Activated naive CD8-positive, alpha-beta T cell treated with anti-CD3 and anti-CD28 coated beads, Interleukin-2, amount 50 U/mL, for 24 hours (primary cell): ENCODE results near the gene RAB4B.
"Not testable (repeated sequence)": the region's sequence is repeated elsewhere in the genome, so short reads cannot be mapped to it uniquely, and the experiment has no call there.

Source experiments
- ATAC-seq: fragments of 150-1000 bp; cut with Tn5 transposase; one replicate; pipeline ENCODE4 v1.10.0; 2021
- DNase-seq: peaks from one replicate; pipeline ENCODE4 v3.0.0; 2021
- H3K27ac Mint-ChIP-seq: one replicate; pipeline ENCODE4 v1.8.0; 2021; ENCODE audit warnings: mild to moderate bottlenecking, mixed read lengths
- H3K27me3 Mint-ChIP-seq: one replicate; pipeline ENCODE4 v1.8.0; 2021; ENCODE audit warnings: mixed read lengths
- H3K36me3 Mint-ChIP-seq: one replicate; pipeline ENCODE4 v1.8.0; 2021; ENCODE audit warnings: low read depth, mixed read lengths
- H3K4me1 Mint-ChIP-seq: one replicate; pipeline ENCODE4 v1.8.0; 2021; ENCODE audit warnings: mixed read lengths
- H3K4me3 Mint-ChIP-seq: one replicate; pipeline ENCODE4 v1.8.0; 2021; ENCODE audit warnings: mild to moderate bottlenecking, moderate library complexity, mixed read lengths
- H3K9me3 Mint-ChIP-seq: one replicate; pipeline ENCODE4 v1.8.0; 2021; ENCODE audit warnings: mixed read lengths

RAB4B gene

GRCh38 chr19:40783711-40784110 is 5.7 kb downstream of the RAB4B start:
- no peaks in the 10 kb centered on the region for H3K9me3 Mint-ChIP-seq
- peaks cover 13% of the 10 kb centered on the region for H3K36me3 Mint-ChIP-seq
- no peaks in the 10 kb centered on the region for H3K27me3 Mint-ChIP-seq
- no peak for ATAC-seq
- DNase-seq, result no peak
- peaks cover 30% of the 10 kb centered on the region for H3K4me1 Mint-ChIP-seq
- H3K27ac Mint-ChIP-seq, result no peak overlapping the region
- H3K4me3 Mint-ChIP-seq, result no peak overlapping the region

- H3K9me3 Mint-ChIP-seq, H3K4me3 Mint-ChIP-seq, DNase-seq, ATAC-seq, H3K27ac Mint-ChIP-seq, H3K27me3 Mint-ChIP-seq: not testable (repeated sequence)
- H3K4me1 Mint-ChIP-seq, result peaks cover 26% of the 10 kb centered on the region
- peaks cover 13% of the 10 kb centered on the region for H3K36me3 Mint-ChIP-seq
These were observed 6.1 kb downstream of the RAB4B start for GRCh38 chr19:40784146-40784545.

- Mint-ChIP-seq H3K36me3 (peaks cover 20% of the 10 kb centered on the region), H3K4me1 (peaks cover 12% of the 10 kb centered on the region), H3K27me3 (no peaks in the 10 kb centered on the region), H3K4me3 (no peak overlapping the region), H3K9me3 (no peaks in the 10 kb centered on the region), H3K27ac (peak overlapping the region; percentile 6)
- DNase-seq (no peak), ATAC-seq (peak; percentile 66)
These were observed 7.5 kb downstream of the RAB4B start for GRCh38 chr19:40785526-40785925.

GRCh38 chr19:40786060-40787037 is 8.3 kb downstream of the RAB4B start:
- ATAC-seq, result no peak
- Mint-ChIP-seq H3K9me3 (no peaks in the 10 kb centered on the region), H3K4me1 (peaks cover 9% of the 10 kb centered on the region), H3K36me3 (peaks cover 18% of the 10 kb centered on the region), H3K27ac (no peak overlapping the region), H3K4me3 (no peak overlapping the region), H3K27me3 (no peaks in the 10 kb centered on the region)
- DNase-seq, result no peak

GRCh38 chr19:40791349-40791748 is 13.3 kb downstream of the RAB4B start:
- H3K9me3 Mint-ChIP-seq, result no peaks in the 10 kb centered on the region
- peaks cover 25% of the 10 kb centered on the region for H3K4me1 Mint-ChIP-seq
- no peak overlapping the region for H3K27ac Mint-ChIP-seq
- peaks cover 16% of the 10 kb centered on the region for H3K36me3 Mint-ChIP-seq
- no peaks in the 10 kb centered on the region for H3K27me3 Mint-ChIP-seq
- ATAC-seq (no peak), DNase-seq (no peak)
- H3K4me3 Mint-ChIP-seq, result no peak overlapping the region

- no peaks in the 10 kb centered on the region for H3K27me3 Mint-ChIP-seq
- peak overlapping the region; percentile 75 for H3K27ac Mint-ChIP-seq
- H3K4me1 Mint-ChIP-seq, result peaks cover 25% of the 10 kb centered on the region
- DNase-seq (no peak), ATAC-seq (no peak)
- H3K9me3 Mint-ChIP-seq, result no peaks in the 10 kb centered on the region
- H3K36me3 Mint-ChIP-seq, result peaks cover 16% of the 10 kb centered on the region
- peak overlapping the region; percentile 29 for H3K4me3 Mint-ChIP-seq
These were observed 13.9 kb downstream of the RAB4B start for GRCh38 chr19:40791996-40792395.

GRCh38 chr19:40797166-40797962 is 19.3 kb downstream of the RAB4B start:
- Mint-ChIP-seq H3K27me3 (no peaks in the 10 kb centered on the region), H3K36me3 (peaks cover 14% of the 10 kb centered on the region), H3K4me1 (peaks cover 51% of the 10 kb centered on the region), H3K27ac (peak overlapping the region; percentile 96), H3K9me3 (no peaks in the 10 kb centered on the region), H3K4me3 (peak overlapping the region; percentile 89)
- ATAC-seq (no peak), DNase-seq (no peak)

GRCh38 chr19:40797963-40798682 is 20.1 kb downstream of the RAB4B start:
- DNase-seq, result peak; percentile 71
- no peaks in the 10 kb centered on the region for H3K27me3 Mint-ChIP-seq

GRCh38 chr19:40798683-40799557 is 20.9 kb downstream of the RAB4B start, which contains the start of gene EGLN2:
Gene EGLN2, plus strand, starts transcription at chr19:40799191. Its CDS starts 1,382 bp downstream, at chr19:40800573.
- ATAC-seq (peak; percentile 82), DNase-seq (peak; percentile 100)
- H3K4me3 Mint-ChIP-seq, result peak within 1 kb of the TSS; percentile 90
- H3K4me1 Mint-ChIP-seq, result peaks cover 57% of the 10 kb centered on the region
- H3K9me3 Mint-ChIP-seq, result no peaks in the 10 kb centered on the region
- H3K27me3 Mint-ChIP-seq, result no peaks in the 10 kb centered on the region
- H3K27ac Mint-ChIP-seq, result peak within 1 kb of the TSS; percentile 96
- peaks cover 18% of the 10 kb centered on the region for H3K36me3 Mint-ChIP-seq

More at GRCh38 chr19:40797963-40798682, 20.1 kb downstream of the RAB4B start:
- Mint-ChIP-seq H3K4me3 (peak overlapping the region; percentile 89), H3K36me3 (peaks cover 14% of the 10 kb centered on the region), H3K27ac (peak overlapping the region; percentile 96), H3K9me3 (no peaks in the 10 kb centered on the region), H3K4me1 (peaks cover 51% of the 10 kb centered on the region)
- peak; percentile 51 for ATAC-seq

GRCh38 chr19:40799558-40800338 is 21.7 kb downstream of the RAB4B start:
- Mint-ChIP-seq H3K9me3 (no peaks in the 10 kb centered on the region), H3K4me3 (peak overlapping the region; percentile 90), H3K27ac (peak overlapping the region; percentile 88), H3K4me1 (peaks cover 66% of the 10 kb centered on the region), H3K36me3 (peaks cover 24% of the 10 kb centered on the region), H3K27me3 (no peaks in the 10 kb centered on the region)
- DNase-seq, result peak; percentile 62
- ATAC-seq, result no peak

- DNase-seq (no peak), ATAC-seq (no peak)
- peak overlapping the region; percentile 90 for H3K4me3 Mint-ChIP-seq
- H3K9me3 Mint-ChIP-seq, result no peaks in the 10 kb centered on the region
- peak overlapping the region; percentile 88 for H3K27ac Mint-ChIP-seq
- H3K4me1 Mint-ChIP-seq, result peaks cover 73% of the 10 kb centered on the region
- H3K36me3 Mint-ChIP-seq, result peaks cover 27% of the 10 kb centered on the region
- no peaks in the 10 kb centered on the region for H3K27me3 Mint-ChIP-seq
These were observed 22.4 kb downstream of the RAB4B start for GRCh38 chr19:40800339-40800996.

- no peak for DNase-seq
- no peak for ATAC-seq
- H3K4me1 Mint-ChIP-seq, result peaks cover 78% of the 10 kb centered on the region
- peak overlapping the region; percentile 90 for H3K4me3 Mint-ChIP-seq
- H3K27me3 Mint-ChIP-seq, result no peaks in the 10 kb centered on the region
- no peaks in the 10 kb centered on the region for H3K9me3 Mint-ChIP-seq
- peaks cover 27% of the 10 kb centered on the region for H3K36me3 Mint-ChIP-seq
- H3K27ac Mint-ChIP-seq, result peak overlapping the region; percentile 74
These were observed 22.9 kb downstream of the RAB4B start for GRCh38 chr19:40800997-40801377.
